ENCODE data around the gene OR4A15. TPM values are rescaled to one million over a fixed set of nuclear protein-coding genes. Genes with fewer than 3 reads are reported as not detected.

OR4A15 gene
- total and polyA plus RNA-seq, 2 donors (not counting 3 experiments of a cell fraction or from before 2014, with no cell fraction given) = not detected

DNA sequence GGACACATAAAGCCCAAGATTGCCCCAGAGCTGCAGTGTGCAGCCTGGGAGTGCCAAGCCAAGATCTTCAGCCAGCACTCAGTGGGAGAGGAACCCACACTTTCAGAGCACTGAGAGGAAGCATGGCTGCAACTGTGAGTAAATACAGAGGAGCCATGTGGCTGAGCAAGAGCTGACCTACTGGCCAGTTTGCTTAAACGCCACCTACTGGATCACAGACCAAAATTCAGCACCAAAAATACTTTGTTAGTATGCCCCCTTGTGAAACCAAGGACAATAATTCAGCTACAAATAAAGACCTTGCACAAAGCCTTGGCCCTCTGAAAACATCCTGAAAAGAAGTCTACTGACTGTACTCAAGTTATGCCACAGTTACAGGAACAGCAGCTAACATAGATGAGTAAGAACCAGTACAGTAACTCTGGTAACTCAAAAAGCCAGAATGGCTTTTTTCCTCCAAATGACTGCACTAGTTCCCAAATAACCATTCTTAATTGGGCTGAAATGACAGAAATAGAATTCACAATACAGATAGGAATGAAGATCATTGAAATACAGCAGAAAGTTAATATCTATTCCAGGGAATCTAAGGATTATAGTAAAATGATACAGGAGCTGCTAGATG, 10.1 kb upstream of the OR4A15 start:
- intact Hi-C loops (cut with micrococcal nuclease) = no loop called here

More for the DNA sequence above, 10.1 kb upstream of the OR4A15 start:
- Histone ChIP-seq H3K9me1 (replicated peaks; ENCODE audit: control insufficient read depth, extremely low read depth, insufficient read depth, low read length) (no peaks in the 10 kb centered on the region), H3K36me3 (ENCODE audit: control insufficient read depth in 2 of 2, extremely low read depth in 1 of 2, insufficient read depth in 2 of 2, low read length in 2 of 2) (no peaks in the 10 kb centered on the region), H4K20me1 (replicated peaks; ENCODE audit: control insufficient read depth, extremely low read depth, insufficient read depth, low read length) (no peaks in the 10 kb centered on the region), H3K9me3 (replicated peaks; ENCODE audit: control insufficient read depth, insufficient read depth, low read length) (peaks cover 3% of the 10 kb centered on the region), H2AFZ (ENCODE audit: low read depth, low read length) (no peak overlapping the region), H3K27ac (ENCODE audit: insufficient read depth, low read depth, low read length) (no peak overlapping the region), H3K4me2 (ENCODE audit: insufficient read depth, low read length) (no peak overlapping the region), H3K27me3 (ENCODE audit: control insufficient read depth in 2 of 2, insufficient read depth in 2 of 2, low read length in 2 of 2) (no peaks in the 10 kb centered on the region), H3K9ac (replicated peaks; ENCODE audit: extremely low read depth, insufficient read depth, low read length) (no peak overlapping the region), H3K4me3 (replicated peaks in 1 of 3; ENCODE audit: insufficient read depth in 1 of 3, low read depth in 1 of 3, low read length in 3 of 3) (no peak overlapping the region), H3K4me1 (ENCODE audit: control insufficient read depth, extremely low read depth, insufficient read depth, low read length) (no peaks in the 10 kb centered on the region), H3K79me2 (ENCODE audit: control insufficient read depth, insufficient read depth, low read length) (no peaks in the 10 kb centered on the region)
- DNase-seq (ENCODE audit: low read depth, low spot score) (no peak), FAIRE-seq (no peak)
- ChIA-PET CTCF (no interaction called here), POLR2A (no interaction called here)
- dilution Hi-C loops (cut with MboI; ENCODE audit: extremely low pct_ligation_motif_present, low sequenced_read_pairs) = no loop called here
- BruUV-seq (replicated peaks) = no TSS peak
- TF ChIP-seq GATA2 (IDR thresholded peaks at IDR 0.05; ENCODE audit: insufficient read depth, insufficient read length, low read depth, low read length) (no peak), MYC (IDR thresholded peaks at IDR 0.05; ENCODE audit: low read depth, low read length) (no peak), POLR2AphosphoS5 (IDR thresholded peaks at IDR 0.05; ENCODE audit: insufficient read depth, low read depth, low read length) (no peak), POLR2A (IDR thresholded peaks at IDR 0.05; ENCODE audit: low read depth, low read length) (no peak), JUN (IDR thresholded peaks at IDR 0.05; ENCODE audit: borderline replicate concordance, insufficient read depth, insufficient read length, low read depth) (no peak), EZH2 (IDR thresholded peaks at IDR 0.05; ENCODE audit: borderline replicate concordance, low read depth, low read length, severe bottlenecking) (no peak), FOS (IDR thresholded peaks at IDR 0.05; ENCODE audit: borderline replicate concordance, insufficient read depth, low read length) (no peak)
- TF ChIP-seq, protein P1, sequence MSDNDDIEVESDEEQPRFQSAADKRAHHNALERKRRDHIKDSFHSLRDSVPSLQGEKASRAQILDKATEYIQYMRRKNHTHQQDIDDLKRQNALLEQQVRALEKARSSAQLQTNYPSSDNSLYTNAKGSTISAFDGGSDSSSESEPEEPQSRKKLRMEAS (IDR thresholded peaks at IDR 0.05; ENCODE audit: insufficient read depth, insufficient read length) = no peak
- TF ChIP-seq, protein P2, sequence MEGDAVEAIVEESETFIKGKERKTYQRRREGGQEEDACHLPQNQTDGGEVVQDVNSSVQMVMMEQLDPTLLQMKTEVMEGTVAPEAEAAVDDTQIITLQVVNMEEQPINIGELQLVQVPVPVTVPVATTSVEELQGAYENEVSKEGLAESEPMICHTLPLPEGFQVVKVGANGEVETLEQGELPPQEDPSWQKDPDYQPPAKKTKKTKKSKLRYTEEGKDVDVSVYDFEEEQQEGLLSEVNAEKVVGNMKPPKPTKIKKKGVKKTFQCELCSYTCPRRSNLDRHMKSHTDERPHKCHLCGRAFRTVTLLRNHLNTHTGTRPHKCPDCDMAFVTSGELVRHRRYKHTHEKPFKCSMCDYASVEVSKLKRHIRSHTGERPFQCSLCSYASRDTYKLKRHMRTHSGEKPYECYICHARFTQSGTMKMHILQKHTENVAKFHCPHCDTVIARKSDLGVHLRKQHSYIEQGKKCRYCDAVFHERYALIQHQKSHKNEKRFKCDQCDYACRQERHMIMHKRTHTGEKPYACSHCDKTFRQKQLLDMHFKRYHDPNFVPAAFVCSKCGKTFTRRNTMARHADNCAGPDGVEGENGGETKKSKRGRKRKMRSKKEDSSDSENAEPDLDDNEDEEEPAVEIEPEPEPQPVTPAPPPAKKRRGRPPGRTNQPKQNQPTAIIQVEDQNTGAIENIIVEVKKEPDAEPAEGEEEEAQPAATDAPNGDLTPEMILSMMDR (IDR thresholded peaks at IDR 0.05; ENCODE audit: extremely low read depth in 1 of 2, insufficient read depth in 1 of 2, low read depth in 1 of 2, low read length in 2 of 2) = no peak
